ENCODE measurements around the gene USP35. TPM values are rescaled to one million over a fixed set of nuclear protein-coding genes. Genes with fewer than 3 reads are reported as not detected.

Gene USP35
- total RNA-seq, 2 experiments from 2014 or later = 13.4 to 13.5 TPM

- no peak for ATAC-seq (ENCODE audit: low read depth)
- no peak overlapping the region for H3K4me3 Mint-ChIP-seq
- POLR2A ChIA-PET = no interaction called here
- peaks cover 27% of the 10 kb centered on the region for H3K36me3 Mint-ChIP-seq
- peak overlapping the region; percentile 71 for H3K27ac Mint-ChIP-seq
- no peak for DNase-seq
- H3K4me1 Mint-ChIP-seq = peaks cover 14% of the 10 kb centered on the region
- no peaks in the 10 kb centered on the region for H3K27me3 Mint-ChIP-seq
- H3K9me3 Mint-ChIP-seq = no peaks in the 10 kb centered on the region
Measured at GRCh38 chr11:78208257-78209165, 19.8 kb downstream of the USP35 start.

- H3K4me1 Mint-ChIP-seq = peaks cover 13% of the 10 kb centered on the region
- POLR2A ChIA-PET = no interaction called here
- DNase-seq (no peak), ATAC-seq (ENCODE audit: low read depth) (no peak)
- H3K27me3 Mint-ChIP-seq = no peaks in the 10 kb centered on the region
- peaks cover 27% of the 10 kb centered on the region for H3K36me3 Mint-ChIP-seq
- no peak overlapping the region for H3K4me3 Mint-ChIP-seq
- no peaks in the 10 kb centered on the region for H3K9me3 Mint-ChIP-seq
- H3K27ac Mint-ChIP-seq = no peak overlapping the region
Measured at GRCh38 chr11:78209478-78209877, 20.8 kb downstream of the USP35 start.

GRCh38 chr11:78210000-78210608 lies 21.4 kb downstream of the USP35 start:
- POLR2A ChIA-PET = no interaction called here

GRCh38 chr11:78211565-78211964 lies 22.8 kb downstream of the USP35 start:
- Mint-ChIP-seq H3K27ac (no peak overlapping the region), H3K36me3 (peaks cover 35% of the 10 kb centered on the region), H3K4me3 (no peak overlapping the region), H3K27me3 (no peaks in the 10 kb centered on the region), H3K9me3 (no peaks in the 10 kb centered on the region), H3K4me1 (peaks cover 8% of the 10 kb centered on the region)
- DNase-seq (no peak), ATAC-seq (ENCODE audit: low read depth) (no peak)
- POLR2A ChIA-PET = no interaction called here

More at GRCh38 chr11:78210000-78210608, 21.4 kb downstream of the USP35 start:
- Mint-ChIP-seq H3K27me3 (no peaks in the 10 kb centered on the region), H3K4me3 (no peak overlapping the region), H3K27ac (no peak overlapping the region), H3K36me3 (peaks cover 27% of the 10 kb centered on the region), H3K4me1 (peaks cover 8% of the 10 kb centered on the region), H3K9me3 (no peaks in the 10 kb centered on the region)
- no peak for ATAC-seq (ENCODE audit: low read depth)
- no peak for DNase-seq

- Mint-ChIP-seq H3K9me3 (no peaks in the 10 kb centered on the region), H3K27me3 (no peaks in the 10 kb centered on the region), H3K4me3 (no peak overlapping the region), H3K36me3 (peaks cover 41% of the 10 kb centered on the region), H3K27ac (no peak overlapping the region), H3K4me1 (peaks cover 13% of the 10 kb centered on the region)
- ATAC-seq (ENCODE audit: low read depth) = no peak
- POLR2A ChIA-PET = no interaction called here
- no peak for DNase-seq
Measured at GRCh38 chr11:78212586-78213371, 24.1 kb downstream of the USP35 start.

- Mint-ChIP-seq H3K4me3 (no peak overlapping the region), H3K27me3 (no peaks in the 10 kb centered on the region), H3K9me3 (no peaks in the 10 kb centered on the region), H3K36me3 (peaks cover 43% of the 10 kb centered on the region), H3K4me1 (peaks cover 14% of the 10 kb centered on the region), H3K27ac (no peak overlapping the region)
- DNase-seq = no peak
- POLR2A ChIA-PET = interaction anchor here (0.7 kb wide), 1 partner anchor 11 kb away, joined by 3 read pairs; no protein-coding TSS in a partner anchor
- no peak for ATAC-seq (ENCODE audit: low read depth)
Measured at GRCh38 chr11:78213526-78214330, 25.0 kb downstream of the USP35 start.

GRCh38 chr11:78214331-78215194 lies 25.8 kb downstream of the USP35 start:
- H3K4me1 Mint-ChIP-seq = peaks cover 12% of the 10 kb centered on the region
- POLR2A ChIA-PET = interaction anchor here (0.7 kb wide), 1 partner anchor 12 kb away, joined by 3 read pairs; no protein-coding TSS in a partner anchor
- peaks cover 46% of the 10 kb centered on the region for H3K36me3 Mint-ChIP-seq
- ATAC-seq (ENCODE audit: low read depth) (no peak), DNase-seq (no peak)
- H3K27me3 Mint-ChIP-seq = no peaks in the 10 kb centered on the region
- H3K27ac Mint-ChIP-seq = no peak overlapping the region
- H3K4me3 Mint-ChIP-seq = no peak overlapping the region
- no peaks in the 10 kb centered on the region for H3K9me3 Mint-ChIP-seq

- DNase-seq (no peak), ATAC-seq (ENCODE audit: low read depth) (no peak)
- Mint-ChIP-seq H3K4me1 (peaks cover 14% of the 10 kb centered on the region), H3K4me3 (no peak overlapping the region), H3K36me3 (peaks cover 44% of the 10 kb centered on the region), H3K9me3 (no peaks in the 10 kb centered on the region), H3K27me3 (no peaks in the 10 kb centered on the region), H3K27ac (no peak overlapping the region)
- POLR2A ChIA-PET = no interaction called here
Measured at GRCh38 chr11:78216021-78216420, 27.3 kb downstream of the USP35 start.

- no peaks in the 10 kb centered on the region for H3K9me3 Mint-ChIP-seq
- H3K4me3 Mint-ChIP-seq = no peak overlapping the region
- ATAC-seq (ENCODE audit: low read depth) (no peak), DNase-seq (no peak)
- H3K27ac Mint-ChIP-seq = peak overlapping the region; percentile 34
- no peaks in the 10 kb centered on the region for H3K27me3 Mint-ChIP-seq
- peaks cover 44% of the 10 kb centered on the region for H3K36me3 Mint-ChIP-seq
- POLR2A ChIA-PET = no interaction called here
- H3K4me1 Mint-ChIP-seq = peaks cover 12% of the 10 kb centered on the region
Measured at GRCh38 chr11:78216571-78217287, 28.0 kb downstream of the USP35 start.

- Mint-ChIP-seq H3K27ac (no peak overlapping the region), H3K36me3 (peaks cover 38% of the 10 kb centered on the region), H3K4me1 (peaks cover 9% of the 10 kb centered on the region), H3K9me3 (no peaks in the 10 kb centered on the region), H3K27me3 (no peaks in the 10 kb centered on the region), H3K4me3 (no peak overlapping the region)
- no peak for DNase-seq
- POLR2A ChIA-PET = no interaction called here
- ATAC-seq (ENCODE audit: low read depth) = no peak
Measured at GRCh38 chr11:78217650-78218541, 29.2 kb downstream of the USP35 start.
